ENCODE measurements around the gene SLC1A2.

SLC1A2 gene

DNA sequence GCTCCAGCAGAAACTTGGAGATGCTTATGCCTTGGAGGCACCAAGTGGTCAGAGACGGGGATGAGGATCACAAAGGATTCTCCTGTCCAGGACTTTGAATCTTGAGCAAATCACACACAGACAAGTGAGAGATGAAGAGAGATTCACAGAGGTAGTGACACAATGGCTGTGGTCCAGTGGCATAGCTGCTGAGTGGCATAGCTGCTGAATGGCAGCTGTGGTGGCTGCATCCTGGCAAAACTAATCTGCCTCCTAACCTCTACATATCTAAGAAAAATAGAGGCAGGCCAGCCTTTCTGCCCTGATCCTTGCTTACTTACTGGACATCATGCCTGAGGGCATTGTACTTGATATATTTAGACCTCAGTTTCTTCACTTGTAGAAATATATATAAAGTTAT, 177.8 kb downstream of the SLC1A2 start:
- no peak for TF ChIP-seq CTCF (IDR thresholded peaks at IDR 0.05; ENCODE audit: low read depth, low read length)
- DNase-seq (ENCODE audit: extremely low read depth, low read depth): no peak

GRCh38 chr11:35241083-35241482, 178.3 kb downstream of the SLC1A2 start:
- TF ChIP-seq CTCF (IDR thresholded peaks at IDR 0.05; ENCODE audit: low read depth, low read length): no peak

GRCh38 chr11:35239471-35240075, 179.8 kb downstream of the SLC1A2 start:
- no peak for TF ChIP-seq CTCF (IDR thresholded peaks at IDR 0.05; ENCODE audit: low read depth, low read length)
- no peak for DNase-seq (ENCODE audit: extremely low read depth, low read depth)

More at GRCh38 chr11:35241083-35241482, 178.3 kb downstream of the SLC1A2 start:
- no peak for DNase-seq (ENCODE audit: extremely low read depth, low read depth)

- TF ChIP-seq CTCF (IDR thresholded peaks at IDR 0.05; ENCODE audit: low read depth, low read length): no peak
- DNase-seq (ENCODE audit: extremely low read depth, low read depth): no peak
These were observed 180.5 kb downstream of the SLC1A2 start for GRCh38 chr11:35238882-35239281.

DNA sequence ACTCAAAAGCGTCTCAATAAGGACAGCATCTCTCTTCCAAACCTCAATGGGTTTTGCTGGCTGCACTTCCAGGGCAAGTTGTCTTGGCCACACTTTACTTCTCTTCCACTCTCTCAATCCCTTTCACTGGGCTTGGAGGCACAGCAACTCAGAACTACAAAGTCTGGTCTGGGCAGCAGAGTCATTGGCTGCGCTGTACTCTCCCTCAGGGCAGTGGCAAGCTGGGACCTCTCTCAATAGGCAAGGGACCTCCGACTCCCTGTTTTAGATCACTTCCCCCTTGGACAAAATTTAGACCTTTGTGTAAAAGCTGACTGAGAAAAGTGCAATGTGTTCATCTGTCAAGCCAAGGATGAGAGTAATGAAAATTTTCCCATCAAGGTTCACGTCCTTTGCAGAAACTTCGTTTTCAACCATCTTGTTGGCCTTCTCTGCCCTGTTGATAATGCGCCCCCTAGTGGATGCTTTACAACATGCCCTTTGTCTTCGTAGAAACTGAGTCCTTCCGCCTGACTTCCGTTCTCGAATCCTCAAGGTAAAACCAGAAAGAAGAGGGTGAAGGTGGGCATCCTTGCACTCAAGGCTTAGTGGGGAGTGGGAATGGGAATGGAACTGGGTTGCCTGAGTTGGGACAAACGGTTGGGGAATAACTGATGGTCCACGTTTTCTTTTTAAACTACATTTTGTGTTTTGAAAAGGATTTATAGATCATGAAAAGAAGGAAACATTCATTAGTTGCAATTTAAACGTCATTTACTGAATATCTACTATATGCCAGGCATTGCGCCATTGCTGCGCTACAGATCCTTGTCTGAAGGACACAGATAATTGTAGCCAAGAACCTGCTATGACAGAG, 181.3 kb downstream of the SLC1A2 start:
- TF ChIP-seq CTCF (IDR thresholded peaks at IDR 0.05; ENCODE audit: low read depth, low read length): peak; percentile 34
- no peak for DNase-seq (ENCODE audit: extremely low read depth, low read depth)

GRCh38 chr11:35237351-35237750, 182.0 kb downstream of the SLC1A2 start:
- DNase-seq (ENCODE audit: extremely low read depth, low read depth): no peak
- no peak for TF ChIP-seq CTCF (IDR thresholded peaks at IDR 0.05; ENCODE audit: low read depth, low read length)

- no peak for DNase-seq (ENCODE audit: extremely low read depth, low read depth)
- TF ChIP-seq CTCF (IDR thresholded peaks at IDR 0.05; ENCODE audit: low read depth, low read length): no peak
These were observed 182.7 kb downstream of the SLC1A2 start for GRCh38 chr11:35236667-35237003.

Data from AG09319 (cell line).